Measurements from ENCODE around the gene MRI1.
A peak's percentile ranks its signal among the peaks of the same experiment; 100 is the strongest.

Gene MRI1

DNA sequence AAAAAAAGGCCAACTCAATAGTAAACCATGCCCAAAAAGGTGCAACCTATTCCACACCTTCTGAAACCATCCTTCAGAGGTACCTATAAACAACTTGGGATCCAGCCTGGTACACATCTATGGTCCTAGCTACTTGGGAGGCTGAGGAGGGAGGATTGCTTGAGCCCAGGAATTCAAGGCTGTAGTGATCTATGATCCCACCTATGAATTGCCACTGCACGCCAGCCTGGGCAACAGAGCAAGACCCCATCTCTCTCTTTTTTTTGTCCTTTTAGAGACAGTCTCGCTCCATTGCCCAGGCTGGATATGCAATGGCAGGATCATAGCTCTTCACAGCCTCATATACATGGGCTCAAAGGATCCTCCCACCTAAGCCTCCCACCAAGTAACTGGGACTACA, 57.0 kb downstream of the MRI1 start:
- peak overlapping the region; percentile 54 for H3K27ac ChIP-seq
- TF ChIP-seq, protein P1, sequence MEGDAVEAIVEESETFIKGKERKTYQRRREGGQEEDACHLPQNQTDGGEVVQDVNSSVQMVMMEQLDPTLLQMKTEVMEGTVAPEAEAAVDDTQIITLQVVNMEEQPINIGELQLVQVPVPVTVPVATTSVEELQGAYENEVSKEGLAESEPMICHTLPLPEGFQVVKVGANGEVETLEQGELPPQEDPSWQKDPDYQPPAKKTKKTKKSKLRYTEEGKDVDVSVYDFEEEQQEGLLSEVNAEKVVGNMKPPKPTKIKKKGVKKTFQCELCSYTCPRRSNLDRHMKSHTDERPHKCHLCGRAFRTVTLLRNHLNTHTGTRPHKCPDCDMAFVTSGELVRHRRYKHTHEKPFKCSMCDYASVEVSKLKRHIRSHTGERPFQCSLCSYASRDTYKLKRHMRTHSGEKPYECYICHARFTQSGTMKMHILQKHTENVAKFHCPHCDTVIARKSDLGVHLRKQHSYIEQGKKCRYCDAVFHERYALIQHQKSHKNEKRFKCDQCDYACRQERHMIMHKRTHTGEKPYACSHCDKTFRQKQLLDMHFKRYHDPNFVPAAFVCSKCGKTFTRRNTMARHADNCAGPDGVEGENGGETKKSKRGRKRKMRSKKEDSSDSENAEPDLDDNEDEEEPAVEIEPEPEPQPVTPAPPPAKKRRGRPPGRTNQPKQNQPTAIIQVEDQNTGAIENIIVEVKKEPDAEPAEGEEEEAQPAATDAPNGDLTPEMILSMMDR (conservative IDR thresholded peaks at IDR 0.05; ENCODE audit: low read depth) = no peak
- POLR2A ChIA-PET (ENCODE audit: low non-redundant PET) = no interaction called here
- DNase-seq (ENCODE audit: low spot score) = no peak
- CTCF ChIA-PET = interaction anchor here (0.6 to 0.7 kb wide), 2 partner anchors 11 to 36 kb away, joined by 3 read pairs; no protein-coding TSS in a partner anchor

DNA sequence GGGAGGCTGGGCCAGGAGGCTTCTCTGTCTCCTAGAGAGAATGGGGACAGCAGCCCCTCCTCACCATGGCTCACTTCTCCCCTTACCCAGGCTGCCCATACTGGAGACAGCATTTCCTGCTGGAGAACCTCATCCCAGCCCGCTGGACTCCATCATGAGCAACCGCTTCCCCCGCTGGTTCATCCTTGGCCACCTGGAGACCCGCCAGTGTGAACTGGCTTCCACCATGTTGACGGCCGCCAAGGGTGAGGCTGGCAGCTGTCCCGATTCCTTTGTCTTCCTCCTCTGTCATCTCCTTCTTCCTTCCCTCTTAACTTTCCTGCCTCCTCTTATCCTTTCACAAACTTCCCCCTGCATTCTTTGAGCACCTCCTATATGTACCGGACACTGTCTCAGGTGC, 58.9 kb downstream of the MRI1 start:
- DNase-seq (ENCODE audit: low spot score) = no peak
- CTCF ChIA-PET = interaction anchor here (1.5 kb wide), 1 partner anchor 27 kb away, joined by 3 read pairs; no protein-coding TSS in a partner anchor
- peak overlapping the region; percentile 57 for H3K27ac ChIP-seq
- TF ChIP-seq, protein P1 (conservative IDR thresholded peaks at IDR 0.05; ENCODE audit: low read depth) = no peak
- POLR2A ChIA-PET (ENCODE audit: low non-redundant PET) = no interaction called here

Data from RWPE1 (cell line).